GM19463 (cell line): ENCODE measurements around the gene CCDC86.

Experiments used
- ATAC-seq: cut with Tn5 transposase; IDR thresholded peaks from one replicate; pipeline ENCODE4 v1.9.1; 2021; ENCODE audit warnings: mild to moderate bottlenecking, moderate library complexity; ENCODE audit not compliant: unreplicated experiment

CCDC86 gene

GRCh38 chr11:60889869-60890311 lies 48.0 kb downstream of the CCDC86 start:
- no peak for ATAC-seq

- no peak for ATAC-seq
Observed at GRCh38 chr11:60890696-60891095, 48.8 kb downstream of the CCDC86 start.

GRCh38 chr11:60891103-60891741 lies 49.3 kb downstream of the CCDC86 start:
- no peak for ATAC-seq

GRCh38 chr11:60895687-60896086 lies 53.8 kb downstream of the CCDC86 start:
- ATAC-seq, result no peak

- no peak for ATAC-seq
Observed at GRCh38 chr11:60897496-60897895, 55.6 kb downstream of the CCDC86 start.

GRCh38 chr11:60899046-60899936 lies 57.4 kb downstream of the CCDC86 start:
- ATAC-seq, result no peak

- ATAC-seq, result no peak
Observed at GRCh38 chr11:60899977-60900376, 58.1 kb downstream of the CCDC86 start.
